Colon (tissue), 2 donors: Measurements from ENCODE around the gene HBM.
"Not testable (repeated sequence)": the region's sequence is repeated elsewhere in the genome, so short reads cannot be mapped to it uniquely, and the experiment has no call there.

Experiments used
- FAIRE-seq: peaks from 2 replicates; lab custom pipeline; 2012; peaks lifted over from hg19 to GRCh38; lab: Jason Lieb, UNC
- donor health status: control.
- donor health status: control.

Gene HBM

DNA sequence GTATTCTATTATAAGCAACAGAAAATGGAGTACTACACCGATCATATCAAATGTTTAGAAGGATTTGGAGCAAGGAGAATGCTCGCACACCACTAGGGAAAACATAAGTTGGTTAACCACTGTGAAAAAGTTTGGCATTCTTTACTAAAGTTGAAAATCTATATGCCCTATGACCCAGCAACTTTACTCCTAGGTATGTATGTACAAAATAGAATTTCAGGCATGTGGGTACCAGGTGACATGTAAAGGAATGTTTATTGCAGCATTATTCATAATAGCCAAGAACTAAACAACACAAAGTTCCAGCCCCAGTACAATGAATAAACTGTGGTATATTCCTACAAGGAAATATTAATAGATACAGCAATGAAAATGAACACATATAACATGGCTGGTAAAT, 19.1 kb upstream of the HBM start:
- no peak for FAIRE-seq

DNA sequence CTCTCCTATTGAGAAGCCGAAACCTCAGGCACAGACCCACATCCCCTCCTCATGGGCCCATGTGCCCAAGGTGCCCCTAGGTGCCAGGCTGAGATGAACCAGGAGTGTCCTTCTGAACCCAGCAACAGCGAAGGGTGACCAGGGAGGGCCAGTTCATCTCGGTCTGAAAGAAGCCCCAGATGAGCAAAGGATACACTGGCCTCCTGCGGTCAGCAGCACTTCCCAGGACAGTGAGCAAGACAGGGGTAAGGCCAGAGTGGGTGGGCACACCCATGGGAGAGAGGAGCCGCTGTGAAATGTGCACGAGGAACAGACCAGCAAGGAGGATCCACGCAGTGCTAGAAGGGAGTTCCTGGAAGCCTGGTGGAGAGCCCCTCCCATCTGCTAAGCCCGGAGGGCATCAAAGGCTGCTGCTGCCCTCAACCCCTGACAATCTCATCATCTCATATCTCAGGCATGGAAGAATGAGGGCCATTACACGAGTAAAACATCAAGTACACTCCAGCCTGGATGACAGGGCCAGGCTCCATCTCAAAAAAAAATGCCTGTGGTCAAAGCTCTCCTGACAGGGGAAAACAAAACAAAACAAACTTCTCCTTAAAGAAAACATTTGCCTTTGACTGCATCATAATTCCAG, 16.6 kb upstream of the HBM start:
- FAIRE-seq: no peak

DNA sequence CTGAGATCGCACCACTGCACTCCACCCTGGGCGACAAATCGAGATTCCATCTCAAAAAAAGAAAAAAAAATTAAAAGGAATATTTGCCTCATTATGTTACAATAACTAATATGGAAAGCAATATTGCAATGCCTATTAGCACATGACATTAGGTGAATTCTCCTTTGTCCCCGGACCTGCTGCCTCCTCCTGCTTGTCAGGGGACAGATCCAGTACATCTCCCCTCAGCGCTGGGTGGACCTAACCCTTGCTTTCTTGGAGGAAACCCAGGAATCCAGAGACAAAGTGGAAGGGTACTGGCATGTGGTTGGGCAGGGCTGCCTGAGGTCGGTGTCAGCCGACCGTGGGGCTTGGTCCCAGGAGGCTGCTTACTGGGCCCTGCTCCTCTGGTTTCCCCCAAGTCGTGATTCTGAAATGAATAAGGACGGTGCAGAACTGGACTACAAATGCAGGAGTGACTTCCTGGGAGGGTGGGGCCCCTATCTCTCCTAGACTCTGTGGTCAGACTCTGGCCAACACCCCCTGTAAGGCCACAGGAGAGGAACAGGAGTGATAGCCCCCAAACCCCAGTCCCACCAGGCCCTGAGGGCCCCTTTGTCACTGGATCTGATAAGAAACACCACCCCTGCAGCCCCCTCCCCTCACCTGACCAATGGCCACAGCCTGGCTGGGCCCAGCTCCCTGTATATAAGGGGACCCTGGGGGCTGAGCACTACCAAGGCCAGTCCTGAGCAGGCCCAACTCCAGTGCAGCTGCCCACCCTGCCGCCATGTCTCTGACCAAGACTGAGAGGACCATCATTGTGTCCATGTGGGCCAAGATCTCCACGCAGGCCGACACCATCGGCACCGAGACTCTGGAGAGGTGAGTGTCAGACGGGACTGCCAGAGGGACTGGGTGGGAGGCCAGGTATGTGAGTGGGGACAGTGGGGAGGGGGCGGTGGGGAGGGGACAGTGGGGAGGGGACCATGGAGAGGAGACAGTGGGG, 13.3 kb upstream of the HBM start, which contains the start of gene HBZ:
HBZ (plus strand) TSS at position 504 of the 988 bp plus-strand sequence; CDS start at position 770, 266 bp downstream.
- no peak for FAIRE-seq

DNA sequence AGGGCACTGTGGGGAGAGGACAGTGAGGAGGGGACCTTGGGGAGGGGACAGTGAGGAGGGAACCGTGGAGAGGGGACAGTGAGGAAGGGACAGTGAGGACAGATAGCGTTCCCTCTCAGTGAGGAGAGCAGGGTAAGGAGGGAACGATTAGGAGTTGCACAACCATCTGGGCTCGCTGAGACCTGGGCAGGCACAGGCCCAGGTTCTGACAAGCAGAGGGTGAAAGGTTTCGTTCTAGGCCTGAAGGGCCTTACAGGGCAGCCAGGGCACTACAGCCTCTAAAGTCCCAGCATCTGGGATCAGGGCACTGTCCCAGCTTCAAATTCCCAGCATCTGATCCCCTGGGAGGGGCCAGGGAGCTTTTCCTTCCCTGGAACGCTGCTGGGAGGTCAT, 12.7 kb upstream of the HBM start:
- FAIRE-seq: not testable (repeated sequence)

DNA sequence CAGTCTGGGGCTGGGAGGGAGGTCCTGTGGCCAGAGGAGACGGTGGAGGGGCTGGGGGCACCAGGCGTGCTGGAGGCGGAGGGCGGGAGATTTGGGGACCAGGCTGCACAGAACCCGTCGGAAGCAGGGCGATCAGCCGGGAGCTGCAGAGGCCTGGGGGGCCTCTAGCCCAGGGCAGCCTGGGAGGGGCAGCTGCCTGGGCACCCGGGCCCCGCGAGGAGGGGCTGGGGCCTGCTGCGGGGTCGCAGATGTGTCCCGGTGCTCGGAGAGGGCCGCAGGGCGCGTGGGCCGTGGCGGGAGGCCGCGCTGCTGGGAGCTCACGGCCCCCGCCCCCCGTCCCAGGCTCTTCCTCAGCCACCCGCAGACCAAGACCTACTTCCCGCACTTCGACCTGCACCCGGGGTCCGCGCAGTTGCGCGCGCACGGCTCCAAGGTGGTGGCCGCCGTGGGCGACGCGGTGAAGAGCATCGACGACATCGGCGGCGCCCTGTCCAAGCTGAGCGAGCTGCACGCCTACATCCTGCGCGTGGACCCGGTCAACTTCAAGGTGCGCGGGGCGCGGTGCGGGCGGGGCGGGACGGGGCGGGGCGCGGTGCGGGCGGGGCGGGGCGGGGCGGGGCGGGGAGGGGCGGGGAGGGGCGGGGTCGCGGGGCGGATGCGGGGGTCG, 12.1 kb upstream of the HBM start:
- not testable (repeated sequence) for FAIRE-seq

DNA sequence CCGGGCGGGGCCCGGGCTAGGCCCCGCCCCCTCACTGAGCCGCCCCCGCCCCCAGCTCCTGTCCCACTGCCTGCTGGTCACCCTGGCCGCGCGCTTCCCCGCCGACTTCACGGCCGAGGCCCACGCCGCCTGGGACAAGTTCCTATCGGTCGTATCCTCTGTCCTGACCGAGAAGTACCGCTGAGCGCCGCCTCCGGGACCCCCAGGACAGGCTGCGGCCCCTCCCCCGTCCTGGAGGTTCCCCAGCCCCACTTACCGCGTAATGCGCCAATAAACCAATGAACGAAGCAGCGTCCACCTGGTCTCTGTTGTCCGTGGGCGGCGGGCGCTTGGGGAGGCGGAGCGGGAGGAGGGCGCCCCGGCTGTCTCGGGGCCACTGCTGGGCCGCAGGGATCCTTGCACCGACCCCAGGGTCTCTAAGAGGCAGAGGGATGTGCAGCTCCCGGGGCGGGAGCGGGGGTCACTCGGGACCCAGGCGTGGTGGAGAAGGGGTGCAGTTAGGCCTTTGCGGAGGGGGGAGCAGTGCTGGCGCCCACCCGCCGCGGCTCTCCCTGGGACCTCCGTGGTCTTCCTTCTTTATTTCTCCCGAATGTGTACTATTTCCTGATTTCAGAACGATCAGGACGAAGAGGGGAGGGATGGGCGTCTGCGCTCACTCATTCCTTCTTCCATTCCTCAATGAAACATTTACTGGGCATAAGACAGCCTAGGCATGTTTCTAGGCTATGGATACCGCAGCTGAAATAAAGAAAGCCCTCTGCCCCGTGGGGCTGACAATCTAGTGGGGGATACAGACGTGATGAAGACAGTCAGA, 11.4 kb upstream of the HBM start:
- no peak for FAIRE-seq

DNA sequence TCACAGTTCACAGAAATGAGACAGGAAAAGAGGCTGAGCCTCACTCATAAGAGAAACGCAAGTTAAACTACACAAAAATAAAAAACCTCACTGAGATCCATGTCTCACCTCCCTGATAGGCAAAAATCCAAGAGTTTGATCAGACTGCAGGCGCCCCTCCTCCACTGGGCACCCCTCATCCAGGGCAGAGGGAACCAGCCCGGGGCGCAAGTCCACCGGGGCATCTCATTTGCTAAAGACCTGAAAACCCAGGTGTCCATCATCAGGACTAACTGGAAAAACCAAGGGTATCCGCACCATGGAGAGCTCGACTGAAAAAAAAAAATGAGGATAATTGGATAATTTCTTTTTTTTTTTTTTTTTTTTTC, 10.8 kb upstream of the HBM start:
- FAIRE-seq: no peak

DNA sequence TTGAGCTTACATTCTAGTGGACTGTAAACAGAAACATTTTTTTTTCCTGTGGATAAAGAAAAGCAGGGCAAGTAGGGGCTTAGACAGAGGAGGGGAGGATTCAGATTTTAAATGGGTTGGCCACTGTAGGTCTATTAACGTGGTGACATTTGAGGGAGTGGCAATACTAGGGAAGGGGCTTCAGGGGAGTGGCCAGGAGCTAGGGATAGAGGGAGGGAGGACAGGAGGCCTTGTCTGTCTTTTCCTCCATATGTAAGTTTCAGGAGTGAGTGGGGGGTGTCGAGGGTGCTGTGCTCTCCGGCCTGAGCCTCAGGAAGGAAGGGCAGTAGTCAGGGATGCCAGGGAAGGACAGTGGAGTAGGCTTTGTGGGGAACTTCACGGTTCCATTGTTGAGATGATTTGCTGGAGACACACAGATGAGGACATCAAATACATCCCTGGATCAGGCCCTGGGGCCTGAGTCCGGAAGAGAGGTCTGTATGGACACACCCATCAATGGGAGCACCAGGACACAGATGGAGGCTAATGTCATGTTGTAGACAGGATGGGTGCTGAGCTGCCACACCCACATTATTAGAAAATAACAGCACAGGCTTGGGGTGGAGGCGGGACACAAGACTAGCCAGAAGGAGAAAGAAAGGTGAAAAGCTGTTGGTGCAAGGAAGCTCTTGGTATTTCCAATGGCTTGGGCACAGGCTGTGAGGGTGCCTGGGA, 6.5 kb upstream of the HBM start:
- FAIRE-seq: no peak

DNA sequence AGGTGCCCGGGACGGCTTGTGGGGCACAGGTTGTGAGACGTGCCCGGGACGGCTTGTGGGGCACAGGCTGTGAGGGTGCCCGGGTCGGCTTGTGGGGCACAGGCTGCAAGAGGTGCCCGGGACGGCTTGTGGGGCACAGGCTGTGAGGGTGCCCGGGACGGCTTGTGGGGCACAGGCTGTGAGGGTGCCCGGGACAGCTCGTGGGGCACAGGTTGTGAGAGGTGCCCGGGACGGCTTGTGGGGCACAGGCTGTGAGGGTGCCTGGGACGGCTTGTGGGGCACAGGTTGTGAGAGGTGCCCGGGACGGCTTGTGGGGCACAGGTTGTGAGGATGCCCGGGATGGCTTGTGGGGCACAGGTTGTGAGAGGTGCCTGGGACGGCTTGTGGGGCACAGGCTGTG, 5.5 kb upstream of the HBM start:
- not testable (repeated sequence) for FAIRE-seq

DNA sequence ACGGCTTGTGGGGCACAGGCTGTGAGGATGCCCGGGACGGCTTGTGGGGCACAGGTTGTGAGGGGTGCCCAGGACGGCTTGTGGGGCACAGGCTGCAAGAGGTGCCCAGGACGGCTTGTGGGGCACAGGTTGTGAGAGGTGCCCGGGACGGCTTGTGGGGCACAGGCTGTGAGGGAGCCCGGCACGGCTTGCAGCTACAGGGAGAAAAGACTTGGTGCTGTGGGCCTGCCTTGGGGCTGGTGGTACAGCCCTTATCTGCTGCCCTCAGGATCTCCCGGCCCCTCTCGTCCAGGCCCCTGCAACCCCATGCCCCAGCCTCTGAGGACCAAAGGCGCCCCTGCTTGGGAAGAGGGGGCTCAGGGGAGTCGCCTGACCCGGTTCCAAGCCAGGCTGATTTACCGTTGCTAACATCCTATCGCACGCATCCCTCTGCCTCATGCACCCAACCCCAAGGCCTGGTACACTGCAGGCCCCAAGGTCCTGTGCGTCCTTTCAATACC, 5.0 kb upstream of the HBM start:
- no peak for FAIRE-seq

DNA sequence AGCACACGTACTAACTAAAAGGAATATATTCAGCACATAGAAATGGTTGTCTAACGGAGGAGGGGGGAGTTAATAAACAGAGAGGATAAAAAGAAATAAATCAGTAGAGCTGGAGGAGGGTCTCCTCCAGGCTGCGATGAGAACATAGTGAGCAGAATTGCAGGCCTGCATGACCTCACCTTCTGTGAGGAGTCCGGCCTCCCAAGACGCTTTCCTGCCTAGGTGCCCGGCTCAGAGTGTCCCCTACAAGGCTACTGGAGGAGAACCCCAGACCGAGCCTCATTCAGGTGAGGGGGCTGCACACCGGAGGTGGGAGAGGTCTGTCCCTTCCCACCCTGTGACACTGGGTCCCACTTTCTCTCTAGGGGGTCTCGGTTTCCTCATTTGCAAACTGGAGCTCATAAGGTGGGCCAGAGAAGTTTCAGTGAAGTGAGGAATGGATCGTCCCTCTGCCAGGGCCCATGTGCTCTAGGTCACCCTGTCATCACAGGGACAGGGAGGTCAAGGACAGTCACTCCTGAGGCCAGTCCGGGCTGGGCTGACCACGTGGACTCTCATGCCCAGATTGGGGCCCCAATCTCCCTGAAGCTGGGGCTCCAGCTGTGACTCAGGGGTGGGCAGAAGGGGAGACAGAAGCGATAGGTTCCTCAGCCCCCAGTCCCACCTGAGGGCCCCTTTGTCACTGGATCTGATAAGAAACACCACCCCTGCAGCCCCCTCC, 3.3 kb upstream of the HBM start:
- FAIRE-seq: no peak

DNA sequence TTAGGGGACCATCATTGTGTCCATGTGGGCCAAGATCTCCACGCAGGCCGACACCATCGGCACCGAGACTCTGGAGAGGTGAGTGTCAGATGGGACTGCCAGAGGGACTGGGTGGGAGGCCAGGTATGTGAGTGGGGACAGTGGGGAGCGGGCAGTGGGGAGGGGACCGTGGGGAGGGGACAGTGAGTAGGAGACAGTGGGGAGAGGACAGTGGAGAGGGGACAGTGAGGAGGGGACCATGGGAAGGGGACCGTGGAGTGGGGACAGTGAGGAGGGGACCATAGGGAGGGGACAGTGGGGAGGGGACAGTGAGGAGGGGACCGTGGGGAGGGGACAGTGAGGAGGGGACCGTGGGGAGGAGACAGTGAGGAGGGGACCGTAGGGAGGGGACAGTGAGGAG, 2.6 kb upstream of the HBM start:
- FAIRE-seq: not testable (repeated sequence)

DNA sequence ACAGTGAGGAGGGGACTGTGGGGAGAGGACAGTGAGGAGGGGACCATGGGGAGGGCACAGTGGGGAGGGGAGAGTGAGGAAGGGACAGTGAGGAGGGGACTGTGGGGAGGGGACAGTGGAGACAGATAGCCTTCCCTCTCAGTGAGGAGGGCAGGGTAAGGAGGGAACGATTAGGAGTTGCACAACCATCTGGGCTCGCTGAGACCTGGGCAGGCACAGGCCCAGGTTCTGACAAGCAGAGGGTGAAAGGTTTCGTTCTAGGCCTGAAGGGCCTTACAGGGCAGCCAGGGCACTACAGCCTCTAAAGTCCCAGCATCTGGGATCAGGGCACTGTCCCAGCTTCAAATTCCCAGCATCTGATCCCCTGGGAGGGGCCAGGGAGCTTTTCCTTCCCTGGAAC, 2.1 kb upstream of the HBM start:
- not testable (repeated sequence) for FAIRE-seq

DNA sequence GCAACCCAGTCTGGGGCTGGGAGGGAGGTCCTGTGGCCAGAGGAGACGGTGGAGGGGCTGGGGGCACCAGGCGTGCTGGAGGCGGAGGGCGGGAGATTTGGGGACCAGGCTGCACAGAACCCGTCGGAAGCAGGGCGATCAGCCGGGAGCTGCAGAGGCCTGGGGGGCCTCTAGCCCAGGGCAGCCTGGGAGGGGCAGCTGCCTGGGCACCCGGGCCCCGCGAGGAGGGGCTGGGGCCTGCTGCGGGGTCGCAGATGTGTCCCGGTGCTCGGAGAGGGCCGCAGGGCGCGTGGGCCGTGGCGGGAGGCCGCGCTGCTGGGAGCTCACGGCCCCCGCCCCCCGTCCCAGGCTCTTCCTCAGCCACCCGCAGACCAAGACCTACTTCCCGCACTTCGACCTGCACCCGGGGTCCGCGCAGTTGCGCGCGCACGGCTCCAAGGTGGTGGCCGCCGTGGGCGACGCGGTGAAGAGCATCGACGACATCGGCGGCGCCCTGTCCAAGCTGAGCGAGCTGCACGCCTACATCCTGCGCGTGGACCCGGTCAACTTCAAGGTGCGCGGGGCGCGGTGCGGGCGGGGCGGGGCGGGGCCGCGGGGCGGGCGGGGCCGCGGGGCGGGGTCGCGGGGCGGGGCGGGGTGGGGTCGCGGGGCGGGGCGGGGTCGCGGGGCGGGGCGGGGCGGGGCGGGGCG, 1.5 kb upstream of the HBM start:
- FAIRE-seq: not testable (repeated sequence)

DNA sequence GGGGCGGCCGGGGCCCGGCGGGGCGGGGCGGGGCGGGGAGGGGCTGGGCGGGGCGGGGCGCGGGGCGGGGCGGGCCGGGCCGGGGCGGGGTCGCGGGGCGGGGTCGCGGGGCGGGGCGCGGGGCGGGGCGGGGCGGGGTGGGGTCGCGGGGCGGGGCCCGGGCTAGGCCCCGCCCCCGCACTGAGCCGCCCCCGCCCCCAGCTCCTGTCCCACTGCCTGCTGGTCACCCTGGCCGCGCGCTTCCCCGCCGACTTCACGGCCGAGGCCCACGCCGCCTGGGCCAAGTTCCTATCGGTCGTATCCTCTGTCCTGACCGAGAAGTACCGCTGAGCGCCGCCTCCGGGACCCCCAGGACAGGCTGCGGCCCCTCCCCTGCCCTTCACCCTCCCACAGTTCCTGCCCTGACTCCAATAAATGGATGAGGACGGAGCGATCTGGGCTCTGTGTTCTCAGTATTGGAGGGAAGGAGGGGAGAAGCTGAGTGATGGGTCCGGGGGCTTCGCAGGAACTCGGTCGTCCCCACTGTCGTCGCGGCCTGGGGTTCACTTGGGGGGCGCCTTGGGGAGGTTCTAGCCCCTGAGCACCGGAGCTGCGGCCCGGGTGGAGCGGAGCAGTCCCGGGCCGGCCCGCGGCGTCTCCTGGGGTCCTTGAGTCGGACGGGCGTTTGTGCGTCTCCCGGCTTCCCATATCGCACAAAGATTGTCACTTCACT, 795 bp upstream of the HBM start:
- FAIRE-seq: no peak

DNA sequence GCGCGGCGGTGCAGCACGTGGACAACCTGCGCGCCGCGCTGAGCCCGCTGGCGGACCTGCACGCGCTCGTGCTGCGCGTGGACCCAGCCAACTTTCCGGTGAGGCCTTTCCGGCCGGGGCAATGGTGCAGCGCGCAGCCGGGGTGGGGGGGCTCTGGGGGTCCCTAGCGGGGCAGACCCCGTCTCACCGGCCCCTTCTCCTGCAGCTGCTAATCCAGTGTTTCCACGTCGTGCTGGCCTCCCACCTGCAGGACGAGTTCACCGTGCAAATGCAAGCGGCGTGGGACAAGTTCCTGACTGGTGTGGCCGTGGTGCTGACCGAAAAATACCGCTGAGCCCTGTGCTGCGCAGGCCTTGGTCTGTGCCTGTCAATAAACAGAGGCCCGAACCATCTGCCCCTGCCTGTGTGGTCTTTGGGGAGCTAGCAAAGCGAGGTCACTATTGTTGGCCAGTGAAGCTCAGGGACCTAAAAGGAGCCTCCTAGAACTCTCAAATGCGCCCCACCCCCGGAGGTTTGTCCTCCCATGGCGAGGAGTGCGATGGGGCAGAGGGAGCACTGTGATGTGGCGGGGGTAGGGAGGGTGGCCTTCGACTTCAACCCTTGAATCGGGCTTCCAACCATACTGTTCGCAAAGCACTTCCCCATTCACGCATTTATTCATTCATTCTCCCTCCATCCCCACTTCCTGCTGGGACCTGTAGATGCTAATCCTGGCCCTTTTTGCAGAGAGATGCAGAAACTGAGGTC, 770 bp downstream of the HBM start:
- no peak for FAIRE-seq

DNA sequence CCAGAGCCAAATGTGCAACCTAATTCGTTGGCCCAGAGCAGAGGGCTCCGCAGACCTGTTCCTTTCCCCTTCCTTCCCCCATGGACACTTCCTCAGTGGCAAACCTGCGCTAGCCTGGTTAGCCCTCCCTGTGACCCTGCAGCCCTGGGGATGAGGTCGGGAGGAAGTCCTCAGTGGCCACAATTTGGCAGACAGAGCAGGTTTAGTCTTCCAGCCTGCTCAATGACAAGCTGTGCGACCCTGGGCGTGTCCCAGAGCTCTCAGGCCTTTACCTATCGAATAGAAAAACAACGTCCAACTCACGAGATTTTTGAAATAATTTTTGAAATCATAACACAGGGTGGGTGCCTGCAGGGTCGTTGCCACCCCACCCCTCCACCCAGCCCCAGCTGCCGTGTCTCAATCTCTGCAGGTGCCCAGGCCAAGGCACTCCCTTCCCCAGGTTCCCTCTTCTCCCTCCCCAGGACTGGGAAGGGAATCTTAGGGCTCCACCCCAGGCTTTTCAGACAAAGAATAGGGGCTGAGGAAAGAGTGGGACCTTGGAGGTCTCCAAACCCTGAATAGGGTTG, 1.4 kb downstream of the HBM start:
- no peak for FAIRE-seq

DNA sequence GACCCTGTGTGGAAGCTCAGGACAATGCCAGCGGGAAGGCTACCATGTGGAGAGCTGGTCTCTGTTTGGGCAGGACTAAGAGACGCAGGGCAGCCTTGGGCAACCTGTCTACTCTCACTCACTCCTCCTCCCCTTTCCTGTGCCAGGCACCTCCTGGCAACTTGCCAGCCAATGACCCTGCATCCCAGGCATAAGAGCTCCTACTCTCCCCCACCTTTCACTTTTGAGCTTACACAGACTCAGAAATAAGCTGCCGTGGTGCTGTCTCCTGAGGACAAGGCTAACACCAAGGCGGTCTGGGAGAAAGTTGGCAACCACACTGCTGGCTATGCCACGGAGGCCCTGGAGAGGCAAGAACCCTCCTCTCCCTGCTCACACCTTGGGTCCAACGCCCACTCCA, 2.6 kb downstream of the HBM start:
- no peak for FAIRE-seq
